HepG2 (cell line): ENCODE results near the gene ABCC1. TPM values are rescaled to one million over a fixed set of nuclear protein-coding genes. Genes with fewer than 3 reads are reported as not detected.

Experiments
- ATAC-seq: fragments of 200-7000 bp; cut with Tn5 transposase; 3 replicates; pipeline ENCODE4 v1.9.1; 2020; ENCODE audit warnings: mild to moderate bottlenecking, moderate library complexity
- BruUV-seq: library from RNA; stranded (reverse); fragments of 400-500 nt; replicated peaks from 2 replicates; lab custom pipeline; 2021; lab: Mats Ljungman, UMichigan
- CTCF ChIA-PET: fragments of 300-600 bp; formaldehyde crosslinking; extraction: SDS; loops from one replicate; lab custom pipeline; 2021; ENCODE audit warnings: low total read pairs, inconsistent platforms, low intra/inter-chr PET ratio; lab: Yijun Ruan, JAX
- POLR2A ChIA-PET: fragments of 350-600 bp; sonication (Branson Sonifier 250); formaldehyde crosslinking; loops from one replicate; lab custom pipeline; 2020; ENCODE audit warnings: antibody characterized with exemption, inconsistent platforms; lab: Yijun Ruan, JAX
- DNase-seq: peaks from one replicate; pipeline ENCODE4 v3.0.0-alpha.2; 2015; ENCODE audit warnings: low spot score
- FAIRE-seq: peaks from 3 replicates; lab custom pipeline; 2011; peaks lifted over from hg19 to GRCh38; lab: Jason Lieb, UNC
- H2AFZ ChIP-seq: one replicate; pipeline ENCODE4 v1.6.1; 2011; ENCODE audit warnings: low read length, inconsistent platforms
- H3K27ac ChIP-seq: fragments of 300-600 bp; 3 replicates; pipeline ENCODE4 v1.8.0; 2011; ENCODE audit warnings: mixed run types, mild to moderate bottlenecking, mixed read lengths, low read length, inconsistent platforms; ENCODE audit not compliant: insufficient read depth; ENCODE audit errors: extremely low read length
- H3K27me3 ChIP-seq, 2 experiments: fragments of 200-600 bp in 1 of 2; 2 replicates in 1 of 2; 3 replicates in 1 of 2; pipeline versions ENCODE4 v1.6.0 to v1.8.0; 2011; ENCODE audit warnings: low read length in 2 of 2, mild to moderate bottlenecking in 2 of 2, moderate library complexity in 2 of 2, inconsistent platforms in 1 of 2; ENCODE audit not compliant: insufficient read depth in 2 of 2, control insufficient read depth in 1 of 2
- H3K36me3 ChIP-seq, 2 experiments: fragments of 200-600 bp in 1 of 2; replicated peaks in 1 of 2; 2 replicates in 1 of 2; 3 replicates in 1 of 2; pipeline versions ENCODE4 v1.5.1 to v1.8.0; 2011; ENCODE audit warnings: low read length in 2 of 2, inconsistent platforms in 1 of 2; ENCODE audit not compliant: insufficient read depth in 2 of 2, control insufficient read depth in 1 of 2
- H3K4me1 ChIP-seq: 2 replicates; pipeline ENCODE4 v1.5.1; 2012; ENCODE audit warnings: low read length, inconsistent platforms; ENCODE audit not compliant: insufficient read depth
- H3K4me2 ChIP-seq: 2 replicates; pipeline ENCODE4 v1.6.0; 2011; ENCODE audit warnings: low read depth, low read length, inconsistent platforms
- H3K4me3 ChIP-seq, 3 experiments: fragments of 200-600 bp in 1 of 3; sonication (generic), shearing (Covaris generic) in 1 of 3; replicated peaks in 1 of 3; 2 replicates each; pipeline ENCODE4 v1.5.1; 2011 to 2016; ENCODE audit warnings: low read length in 3 of 3, inconsistent platforms in 2 of 3, low read depth in 2 of 3, mild to moderate bottlenecking in 2 of 3, control low read depth in 1 of 3, mixed read lengths in 1 of 3; ENCODE audit not compliant: insufficient read depth in 1 of 3
- H3K79me2 ChIP-seq: one replicate; pipeline ENCODE4 v1.6.1; 2011; ENCODE audit warnings: low read length, inconsistent platforms; ENCODE audit not compliant: insufficient read depth
- H3K9ac ChIP-seq: 2 replicates; pipeline ENCODE4 v1.6.0; 2011; ENCODE audit warnings: mild to moderate bottlenecking, low read depth, low read length, inconsistent platforms; ENCODE audit not compliant: insufficient read depth
- H3K9me3 ChIP-seq: 2 replicates; pipeline ENCODE4 v1.5.1; 2012; ENCODE audit warnings: mild to moderate bottlenecking, low read length
- H4K20me1 ChIP-seq: 2 replicates; pipeline ENCODE4 v1.6.0; 2011; ENCODE audit warnings: inconsistent platforms, mild to moderate bottlenecking, low read length, moderate library complexity; ENCODE audit not compliant: insufficient read depth
- JUND ChIP-seq: sonication (generic); formaldehyde crosslinking; IDR thresholded peaks from 2 replicates; pipeline ENCODE4 v1.8.0; 2022; ENCODE audit warnings: mild to moderate bottlenecking, missing genetic modification reagents
- MLX ChIP-seq: IDR thresholded peaks from 2 replicates; pipeline ENCODE4 v1.6.1; 2016
- PAF1 ChIP-seq: IDR thresholded peaks from 2 replicates; pipeline ENCODE4 v1.6.1; 2016; ENCODE audit warnings: missing genetic modification reagents, missing compliant biosample characterization
- POLR2AphosphoS5 ChIP-seq: IDR thresholded peaks from 2 replicates; pipeline ENCODE4 v1.6.1; 2012; ENCODE audit warnings: low read depth, low read length
- PRDM15 ChIP-seq: sonication (generic); formaldehyde crosslinking; IDR thresholded peaks from 2 replicates; pipeline ENCODE4 v1.4.0; 2020; ENCODE audit warnings: missing genetic modification reagents
- REXO4 ChIP-seq: sonication (generic); formaldehyde crosslinking; IDR thresholded peaks from 2 replicates; pipeline ENCODE4 v1.8.0; 2022; ENCODE audit warnings: missing genetic modification reagents, mild to moderate bottlenecking, borderline replicate concordance
- SRSF1 ChIP-seq: fragments of 200-400 bp; formaldehyde crosslinking; optimal IDR thresholded peaks from 2 replicates; pipeline ENCODE3; 2017; ENCODE audit warnings: mild to moderate bottlenecking, low read depth, low read length, moderate library complexity
- ZBTB21 ChIP-seq: sonication (generic); formaldehyde crosslinking; IDR thresholded peaks from 2 replicates; pipeline ENCODE4 v1.4.0; 2020; ENCODE audit warnings: missing genetic modification reagents
- ZNF12 ChIP-seq: sonication (generic); formaldehyde crosslinking; IDR thresholded peaks from 2 replicates; pipeline ENCODE4 v1.5.0; 2020; ENCODE audit warnings: missing genetic modification reagents
- ZNF260 ChIP-seq: sonication (generic); formaldehyde crosslinking; IDR thresholded peaks from 2 replicates; pipeline ENCODE4 v1.4.0; 2020; ENCODE audit warnings: missing genetic modification reagents, low read depth, mild to moderate bottlenecking, borderline replicate concordance
- ZNF431 ChIP-seq: sonication (generic); formaldehyde crosslinking; IDR thresholded peaks from 2 replicates; pipeline ENCODE4 v1.9.0; 2022; ENCODE audit warnings: missing genetic modification reagents, low read depth, mild to moderate bottlenecking, borderline replicate concordance
- ZNF687 ChIP-seq: sonication (generic); formaldehyde crosslinking; IDR thresholded peaks from 2 replicates; pipeline ENCODE4 v1.5.1; 2020; ENCODE audit warnings: mild to moderate bottlenecking, missing genetic modification reagents, moderate library complexity
- ZNF776 ChIP-seq: sonication (generic); formaldehyde crosslinking; IDR thresholded peaks from 2 replicates; pipeline ENCODE4 v1.4.0; 2020; ENCODE audit warnings: mild to moderate bottlenecking, missing genetic modification reagents
- ZNF784 ChIP-seq: sonication (generic); formaldehyde crosslinking; IDR thresholded peaks from 2 replicates; pipeline ENCODE4 v1.5.1; 2020; ENCODE audit warnings: missing genetic modification reagents, mild to moderate bottlenecking, borderline replicate concordance
- WGBS: methylation state at CpG from one replicate; pipeline ENCODE4 v1.1.6; 2017; ENCODE audit warnings: low lambda C conversion rate; 5-methylcytosine and 5-hydroxymethylcytosine counted together
- in situ Hi-C: cut with HindIII; loops from 2 replicates; pipeline ENCODE4 v1.10.0; 2017; ENCODE audit warnings: low pct_unique_long_range_greater_than_20kb; ENCODE audit not compliant: extremely low pct_ligation_motif_present
- intact Hi-C: fragments of 100-400 bp; cut with micrococcal nuclease; formaldehyde crosslinking; loops from one replicate; pipeline ENCODE4 v1.10.0; 2022; ENCODE audit not compliant: unreplicated experiment
- polyA plus RNA-seq, 8 experiments: library from polyadenylated mRNA; depleted of rRNA in 3 of 8; stranded (reverse) in 7 of 8; unstranded in 1 of 8; fragments of >200 nt; fragmentation: Illumina TruSeq in 4 of 8; extraction: Trizol in 4 of 8; gene quantifications; 2 replicates each; pipeline versions ENCODE4 v1.2.1 to v1.2.3, GENCODE V29; 2011 to 2016; ENCODE audit warnings: low read depth in 4 of 8, missing spikeins in 1 of 8, mixed read lengths in 1 of 8; ENCODE audit not compliant: insufficient read depth in 1 of 8
- total RNA-seq, 5 experiments: library from RNA; depleted of rRNA; stranded (reverse); fragments of >200 nt; fragmentation: Illumina TruSeq; extraction: Trizol; gene quantifications; 2 replicates each; pipeline ENCODE4 v1.2.3, GENCODE V29; 2016; ENCODE audit warnings: low read depth in 1 of 5

ABCC1 gene
- total and polyA plus RNA-seq, 2 of the 13 experiments (the other 11 are each of a cell fraction or from before 2014, with no cell fraction given), result 13.0 to 30.6 TPM

GRCh38 chr16:16022683-16023064 lies 73.3 kb downstream of the ABCC1 start (continued):
- TF ChIP-seq ZNF687 (CRISPR knock-in tag), result no peak
- TF ChIP-seq ZBTB21 (CRISPR knock-in tag), result no peak
- TF ChIP-seq JUND, result no peak
- no peak for TF ChIP-seq SRSF1
- no peak for TF ChIP-seq PAF1 (CRISPR knock-in tag)
- no peak for TF ChIP-seq ZNF12 (CRISPR knock-in tag)

- H3K27ac ChIP-seq, result no peak overlapping the region
- WGBS, result 94% methylated on average over 11 of the region's 11 CpGs
- no TSS peak for BruUV-seq
- in situ Hi-C loops (no loop called here), intact Hi-C loops (no loop called here)
- no peak overlapping the region for H3K4me3 ChIP-seq
- peaks cover 3% of the 10 kb centered on the region; the same call in 1 of the 2 replicates for H4K20me1 ChIP-seq
- H2AFZ ChIP-seq, result no peak overlapping the region
- H3K9me3 ChIP-seq, result no peaks in the 10 kb centered on the region
- no peak overlapping the region for H3K4me2 ChIP-seq
- H3K36me3 ChIP-seq, result peaks cover 11 to 25% of the 10 kb centered on the region in 2 experiments
- ChIA-PET CTCF (no interaction called here), POLR2A (no interaction called here)
- no peaks in the 10 kb centered on the region for H3K79me2 ChIP-seq
- H3K4me1 ChIP-seq, result peaks cover 23% of the 10 kb centered on the region
- no peak overlapping the region for H3K9ac ChIP-seq
- H3K27me3 ChIP-seq, result no peaks in the 10 kb centered on the region
- FAIRE-seq (no peak), ATAC-seq (no peak), DNase-seq (no peak)
- TF ChIP-seq ZNF784 (CRISPR knock-in tag), result no peak
- TF ChIP-seq POLR2AphosphoS5, result no peak
- no peak for TF ChIP-seq ZNF776
- no peak for TF ChIP-seq REXO4
- TF ChIP-seq MLX, result no peak
- TF ChIP-seq PRDM15 (CRISPR knock-in tag), result no peak
- TF ChIP-seq ZNF431 (CRISPR knock-in tag), result no peak
- TF ChIP-seq ZNF260 (CRISPR knock-in tag), result no peak
These were observed 76.0 kb downstream of the ABCC1 start for GRCh38 chr16:16025214-16025968.
